HFF-Myc (cell line): Measurements from ENCODE around the gene ITSN1.
"Not testable (repeated sequence)": the region's sequence is repeated elsewhere in the genome, so short reads cannot be mapped to it uniquely, and the experiment has no call there.

Source experiments
- DNase-seq: peaks from one replicate; pipeline ENCODE4 v3.0.0-alpha.2; 2011; ENCODE audit warnings: low read depth; ENCODE audit errors: extremely low read depth
- H3K4me3 ChIP-seq: replicated peaks from 2 replicates; pipeline ENCODE4 v1.5.1; 2011; ENCODE audit warnings: low read depth, mild to moderate bottlenecking, control low read depth, low read length
- TF ChIP-seq, protein P1 (sequence below): IDR thresholded peaks from 2 replicates; pipeline ENCODE4 v1.5.1; 2012; ENCODE audit warnings: mild to moderate bottlenecking, low read depth, low read length, control low read depth; ENCODE audit errors: missing control alignments

The ITSN1 gene

DNA sequence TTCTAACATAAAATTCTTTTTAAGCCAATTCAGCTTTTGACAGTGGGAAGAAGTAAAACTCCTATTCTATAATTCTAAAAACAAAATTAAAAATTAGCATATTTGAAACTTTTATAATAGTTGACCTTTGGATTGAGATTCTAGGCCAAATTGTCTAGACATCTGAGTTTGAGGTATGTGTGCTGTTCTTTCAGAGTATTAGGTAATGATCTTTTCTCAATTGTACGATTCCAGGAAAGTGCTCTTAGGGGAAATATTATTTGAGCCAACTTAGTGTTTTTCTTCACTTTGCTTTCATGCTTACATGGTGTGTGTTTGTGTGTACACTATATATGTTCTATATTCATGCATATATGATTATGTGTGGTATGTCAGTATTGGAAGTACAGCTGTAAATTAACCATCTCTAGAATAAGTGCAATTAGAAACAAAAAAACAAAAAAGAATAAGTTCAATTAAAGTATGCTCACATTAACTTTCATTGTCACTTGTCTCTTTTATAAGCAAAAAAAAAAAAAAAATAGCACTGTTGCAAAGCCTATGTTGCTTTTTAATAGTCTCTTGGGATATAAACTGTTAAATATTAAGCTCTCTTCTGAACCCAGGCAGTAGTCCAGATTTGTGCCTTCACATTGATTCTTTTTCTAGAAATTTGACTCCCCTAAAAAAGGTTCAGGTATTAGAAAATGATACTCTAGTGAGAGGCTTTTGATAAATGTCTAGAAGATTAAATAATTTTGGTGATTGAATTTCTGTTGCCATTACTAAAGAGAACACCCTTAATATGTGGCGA lies 141.1 kb downstream of the ITSN1 start:
- TF ChIP-seq, protein P1, sequence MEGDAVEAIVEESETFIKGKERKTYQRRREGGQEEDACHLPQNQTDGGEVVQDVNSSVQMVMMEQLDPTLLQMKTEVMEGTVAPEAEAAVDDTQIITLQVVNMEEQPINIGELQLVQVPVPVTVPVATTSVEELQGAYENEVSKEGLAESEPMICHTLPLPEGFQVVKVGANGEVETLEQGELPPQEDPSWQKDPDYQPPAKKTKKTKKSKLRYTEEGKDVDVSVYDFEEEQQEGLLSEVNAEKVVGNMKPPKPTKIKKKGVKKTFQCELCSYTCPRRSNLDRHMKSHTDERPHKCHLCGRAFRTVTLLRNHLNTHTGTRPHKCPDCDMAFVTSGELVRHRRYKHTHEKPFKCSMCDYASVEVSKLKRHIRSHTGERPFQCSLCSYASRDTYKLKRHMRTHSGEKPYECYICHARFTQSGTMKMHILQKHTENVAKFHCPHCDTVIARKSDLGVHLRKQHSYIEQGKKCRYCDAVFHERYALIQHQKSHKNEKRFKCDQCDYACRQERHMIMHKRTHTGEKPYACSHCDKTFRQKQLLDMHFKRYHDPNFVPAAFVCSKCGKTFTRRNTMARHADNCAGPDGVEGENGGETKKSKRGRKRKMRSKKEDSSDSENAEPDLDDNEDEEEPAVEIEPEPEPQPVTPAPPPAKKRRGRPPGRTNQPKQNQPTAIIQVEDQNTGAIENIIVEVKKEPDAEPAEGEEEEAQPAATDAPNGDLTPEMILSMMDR = no peak
- H3K4me3 ChIP-seq = no peak overlapping the region
- DNase-seq = no peak

DNA sequence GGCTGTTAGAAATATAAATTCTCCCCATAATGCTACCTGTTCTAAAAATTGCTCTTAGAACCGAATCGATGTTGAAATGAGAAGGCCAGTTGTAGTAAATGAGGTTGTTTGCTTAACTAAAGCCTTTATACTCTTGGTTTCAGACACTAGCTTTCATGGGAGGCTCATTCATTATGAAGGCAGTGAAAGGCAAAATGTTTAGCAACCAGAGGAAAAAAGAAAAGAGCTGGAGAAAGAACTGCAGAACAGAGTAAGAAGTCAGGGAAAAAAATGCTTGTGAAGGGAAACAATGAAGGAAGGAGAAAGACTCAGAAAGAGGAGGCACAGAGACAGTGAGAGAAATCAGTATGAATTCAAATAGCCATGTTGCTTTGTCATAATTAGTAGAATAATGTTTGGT lies 145.1 kb downstream of the ITSN1 start:
- no peak overlapping the region for H3K4me3 ChIP-seq
- TF ChIP-seq, protein P1 = no peak
- DNase-seq = no peak

DNA sequence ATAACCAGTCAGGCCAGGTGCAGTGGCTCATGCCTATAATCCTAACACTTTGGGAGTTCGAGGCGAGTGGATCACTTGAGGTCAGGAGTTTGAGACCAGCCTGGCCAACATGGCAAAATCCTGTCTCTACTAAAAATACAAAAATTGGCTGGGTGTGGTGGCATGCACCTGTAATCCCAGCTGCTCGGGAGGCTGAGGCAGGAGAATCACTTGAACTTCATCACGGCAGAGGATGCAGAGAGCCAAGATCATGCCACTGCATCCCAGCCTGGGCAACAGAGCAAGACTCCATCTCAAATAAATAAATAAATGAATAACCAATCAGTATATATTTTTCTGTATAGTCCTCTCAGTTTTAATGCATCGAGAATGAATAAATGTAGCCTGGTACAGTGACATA lies 146.1 kb downstream of the ITSN1 start:
- not testable (repeated sequence) for DNase-seq, H3K4me3 ChIP-seq

DNA sequence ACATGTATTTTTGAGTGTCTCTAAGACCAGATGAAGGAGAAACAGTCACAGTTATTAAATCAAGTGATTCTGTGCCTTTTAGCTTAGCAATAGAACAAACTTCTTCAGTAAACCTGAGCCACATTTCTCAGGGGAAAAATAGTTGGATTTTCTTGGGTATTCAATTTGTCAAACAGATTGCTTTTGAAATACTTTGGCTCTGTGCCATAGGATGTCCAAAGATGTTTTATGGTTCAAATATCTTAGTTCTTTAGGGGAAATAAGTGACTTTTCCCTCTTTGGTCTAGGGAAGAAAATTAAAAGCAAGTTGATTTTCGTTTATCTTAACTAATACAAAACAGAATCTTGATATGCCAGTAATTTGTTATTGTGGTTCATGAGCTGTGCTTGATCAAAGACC lies 147.4 kb downstream of the ITSN1 start:
- DNase-seq = no peak

DNA sequence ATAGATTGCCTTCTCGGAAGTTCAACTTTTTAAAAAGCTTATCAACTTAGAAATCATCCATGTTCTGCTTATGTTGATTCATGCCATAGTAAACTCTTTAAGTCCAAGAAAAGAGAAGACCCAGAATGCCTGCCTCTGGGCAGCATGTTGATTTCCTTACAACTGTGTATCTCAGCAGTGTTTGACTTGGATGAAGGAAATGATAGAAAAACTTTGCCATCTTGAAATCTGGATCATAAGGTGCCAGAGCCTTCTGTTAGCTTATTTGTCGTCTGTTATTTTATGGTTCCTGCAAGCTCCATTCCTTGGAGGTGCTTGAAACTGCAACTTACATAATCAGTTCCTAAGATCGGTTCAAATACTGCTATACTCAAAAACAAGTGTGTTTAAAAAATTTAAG lies 148.8 kb downstream of the ITSN1 start:
- TF ChIP-seq, protein P1 = no peak
- DNase-seq = no peak
- no peak overlapping the region for H3K4me3 ChIP-seq

More for the DNA sequence above, 147.4 kb downstream of the ITSN1 start:
- TF ChIP-seq, protein P1 = no peak
- no peak overlapping the region for H3K4me3 ChIP-seq

DNA sequence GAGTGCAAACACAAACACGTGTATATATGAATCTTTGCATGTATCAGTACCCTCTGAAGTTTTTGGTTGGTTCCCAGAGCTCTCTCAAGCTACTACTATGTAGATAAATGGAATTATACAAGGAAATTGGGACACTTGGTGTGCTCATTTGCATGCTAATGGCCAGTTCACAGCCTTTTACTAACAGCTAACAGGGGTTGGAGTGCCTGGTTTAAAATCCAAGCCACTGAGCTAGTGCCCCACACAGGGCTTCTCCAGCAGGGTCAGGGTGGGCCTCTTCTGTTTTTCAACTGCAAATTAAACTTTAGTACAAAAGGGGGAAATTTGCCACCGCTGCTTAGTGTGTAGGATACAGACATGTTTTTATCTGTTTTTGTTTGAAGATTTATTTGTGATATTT lies 152.3 kb downstream of the ITSN1 start:
- H3K4me3 ChIP-seq = no peak overlapping the region
- TF ChIP-seq, protein P1 = no peak
- DNase-seq = no peak

DNA sequence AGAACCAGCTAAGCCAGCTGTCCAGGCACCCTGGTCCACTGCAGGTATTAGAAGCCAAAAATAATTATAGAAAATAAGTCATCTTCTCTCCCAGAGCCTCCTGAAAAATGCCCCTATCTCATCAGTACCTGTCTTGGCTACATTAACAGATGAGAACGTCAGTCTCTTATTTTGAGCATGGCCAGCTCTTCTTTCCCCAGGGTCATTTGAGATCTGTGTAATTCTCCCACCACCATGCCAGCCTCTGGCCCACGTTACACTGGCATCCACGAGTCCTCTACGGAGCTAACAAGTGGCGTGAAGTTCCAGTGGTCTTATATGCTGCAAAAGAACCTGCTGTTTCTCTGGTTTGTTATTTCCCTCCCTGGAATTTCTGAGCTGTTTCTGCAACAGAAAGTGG lies 155.3 kb downstream of the ITSN1 start:
- no peak for DNase-seq
- TF ChIP-seq, protein P1 = no peak

More for the DNA sequence above, 155.3 kb downstream of the ITSN1 start:
- no peak overlapping the region for H3K4me3 ChIP-seq
